GM12892 (cell line): ENCODE measurements around the gene VASH2.

Experiments used
- POLR2A ChIP-seq: IDR thresholded peaks from 2 replicates; pipeline ENCODE4 v1.6.1; 2011; ENCODE audit warnings: low read depth, low read length, control low read depth
- TAF1 ChIP-seq: IDR thresholded peaks from 2 replicates; pipeline ENCODE4 v1.6.1; 2011; ENCODE audit warnings: low read depth, mild to moderate bottlenecking, control low read depth, low read length, borderline replicate concordance

DNA sequence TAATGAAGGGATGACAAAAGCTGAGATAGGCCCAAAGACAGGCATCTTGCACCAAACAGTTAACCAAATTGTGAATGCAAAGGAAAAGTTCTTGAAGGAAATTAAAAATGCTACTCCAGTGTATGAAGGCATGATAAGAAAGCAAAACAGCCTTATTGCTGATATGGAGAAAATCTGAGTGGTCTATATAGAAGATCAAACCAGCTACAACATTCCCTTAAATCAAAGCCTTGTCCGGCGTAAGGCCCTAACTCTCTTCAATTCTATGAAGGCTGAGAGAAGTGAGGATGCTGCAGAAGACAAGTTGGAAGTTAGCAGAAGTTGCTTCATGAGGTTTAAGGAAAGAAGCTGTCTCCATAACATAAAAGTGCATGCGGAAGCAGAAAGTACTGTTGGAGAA lies 69.7 kb downstream of the VASH2 start:
- TF ChIP-seq POLR2A: no peak
- no peak for TF ChIP-seq TAF1
